AG09319 (cell line): ENCODE data around the gene LTBR.
"Not testable (repeated sequence)": the region's sequence is repeated elsewhere in the genome, so short reads cannot be mapped to it uniquely, and the experiment has no call there.

Experiments
- DNase-seq: peaks from one replicate; pipeline ENCODE4 v3.0.0-alpha.2; 2010; ENCODE audit warnings: low read depth; ENCODE audit errors: extremely low read depth
- CTCF ChIP-seq: IDR thresholded peaks from 2 replicates; pipeline ENCODE4 v1.5.1; 2011; ENCODE audit warnings: low read depth, mild to moderate bottlenecking, inconsistent platforms, low read length, moderate library complexity

LTBR gene

GRCh38 chr12:6337958-6338433 lies 46.0 kb upstream of the LTBR start:
- DNase-seq, result no peak
- no peak for TF ChIP-seq CTCF

DNA sequence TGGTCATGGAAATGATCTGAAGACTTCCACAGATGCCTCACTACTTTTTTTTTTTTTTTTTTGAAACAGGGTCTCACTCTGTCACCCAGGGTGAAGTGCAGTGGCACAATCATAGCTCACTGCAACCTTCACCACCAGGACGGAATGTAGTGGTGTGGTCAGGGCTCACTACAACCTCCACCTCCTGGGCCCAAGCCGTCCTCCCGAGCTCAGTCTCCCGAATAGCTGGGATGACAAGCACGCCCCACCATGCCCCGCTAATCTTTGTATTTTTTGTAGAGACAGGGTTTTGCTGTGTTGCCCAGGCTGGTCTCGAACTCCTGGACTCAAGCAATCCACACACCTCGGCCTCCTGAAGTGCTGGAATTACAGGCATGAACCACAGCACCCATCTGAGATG lies 45.4 kb upstream of the LTBR start:
- DNase-seq, result not testable (repeated sequence)

- no peak for DNase-seq
- TF ChIP-seq CTCF, result no peak
Measured at GRCh38 chr12:6338955-6339354, 45.0 kb upstream of the LTBR start.

DNA sequence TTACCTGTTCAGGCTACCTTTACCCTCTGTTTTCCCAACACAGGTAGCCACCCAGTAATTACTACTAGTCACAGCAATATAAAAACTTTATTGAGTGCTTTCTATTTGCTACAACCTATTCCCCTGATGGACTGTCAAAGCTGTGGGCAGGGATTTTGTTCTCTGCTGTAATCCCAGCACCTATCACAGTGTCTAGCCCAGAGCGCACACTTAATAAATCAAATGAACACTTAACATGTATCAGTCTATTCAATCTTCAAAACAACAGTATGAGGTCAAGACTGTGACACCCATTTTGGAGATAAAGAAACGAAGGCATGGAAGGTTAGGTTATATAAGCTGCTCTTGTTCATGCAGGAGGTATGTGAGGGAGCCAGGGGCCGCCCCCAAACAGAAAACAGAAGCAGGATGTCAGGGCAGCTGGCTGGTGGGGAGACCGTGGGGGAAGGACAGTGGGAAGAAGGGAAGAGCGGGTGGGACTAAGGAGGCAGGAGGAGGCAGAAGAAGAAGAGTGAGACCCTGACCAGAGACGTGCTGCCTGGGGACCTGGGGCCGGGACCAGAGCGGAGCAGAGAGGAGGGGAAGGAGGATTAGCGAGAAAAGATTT lies 43.8 kb upstream of the LTBR start:
- no peak for TF ChIP-seq CTCF
- no peak for DNase-seq

- DNase-seq, result no peak
- TF ChIP-seq CTCF, result no peak
Measured at GRCh38 chr12:6340745-6341416, 43.1 kb upstream of the LTBR start.

DNA sequence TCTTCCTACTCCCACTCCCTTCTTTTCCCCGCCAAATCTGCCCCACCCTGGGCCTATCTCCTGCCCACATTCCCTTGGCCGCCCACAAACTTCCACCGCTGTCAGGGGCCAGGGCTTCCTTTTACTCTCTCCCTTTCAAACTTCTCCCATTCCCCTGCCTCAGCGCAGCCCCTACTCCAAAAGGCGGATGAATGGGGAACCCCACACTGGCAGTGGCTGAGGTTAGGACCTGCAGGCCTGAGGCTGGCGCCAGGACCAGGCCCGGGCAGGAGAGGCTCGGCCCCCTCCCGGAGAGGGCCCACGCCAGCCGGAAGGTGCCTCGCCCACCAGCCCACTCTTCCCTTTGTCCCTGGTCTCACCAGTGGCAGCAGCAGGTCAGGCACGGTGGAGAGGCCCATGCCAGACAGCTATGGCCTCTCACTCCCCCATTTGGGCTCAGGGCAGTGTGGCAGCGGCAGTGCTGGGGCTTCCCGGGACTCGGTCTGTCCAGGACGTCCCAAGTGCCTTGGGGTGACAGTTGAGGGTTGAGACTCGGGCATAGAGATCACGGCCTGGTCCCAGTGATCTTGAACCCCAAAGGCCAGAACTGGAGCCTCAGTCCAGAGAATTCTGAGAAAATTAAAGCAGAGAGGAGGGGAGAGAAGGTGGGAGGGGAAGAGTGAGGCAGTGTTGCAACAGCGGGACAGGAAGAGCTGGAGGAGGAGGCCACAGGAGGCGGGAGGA lies 42.4 kb upstream of the LTBR start, which contains the start of gene TNFRSF1A:
TNFRSF1A (minus strand) TSS at position 660 of the 723 bp plus-strand sequence; CDS start at position 398, 262 bp downstream.
- no peak for TF ChIP-seq CTCF
- DNase-seq, result no peak

DNA sequence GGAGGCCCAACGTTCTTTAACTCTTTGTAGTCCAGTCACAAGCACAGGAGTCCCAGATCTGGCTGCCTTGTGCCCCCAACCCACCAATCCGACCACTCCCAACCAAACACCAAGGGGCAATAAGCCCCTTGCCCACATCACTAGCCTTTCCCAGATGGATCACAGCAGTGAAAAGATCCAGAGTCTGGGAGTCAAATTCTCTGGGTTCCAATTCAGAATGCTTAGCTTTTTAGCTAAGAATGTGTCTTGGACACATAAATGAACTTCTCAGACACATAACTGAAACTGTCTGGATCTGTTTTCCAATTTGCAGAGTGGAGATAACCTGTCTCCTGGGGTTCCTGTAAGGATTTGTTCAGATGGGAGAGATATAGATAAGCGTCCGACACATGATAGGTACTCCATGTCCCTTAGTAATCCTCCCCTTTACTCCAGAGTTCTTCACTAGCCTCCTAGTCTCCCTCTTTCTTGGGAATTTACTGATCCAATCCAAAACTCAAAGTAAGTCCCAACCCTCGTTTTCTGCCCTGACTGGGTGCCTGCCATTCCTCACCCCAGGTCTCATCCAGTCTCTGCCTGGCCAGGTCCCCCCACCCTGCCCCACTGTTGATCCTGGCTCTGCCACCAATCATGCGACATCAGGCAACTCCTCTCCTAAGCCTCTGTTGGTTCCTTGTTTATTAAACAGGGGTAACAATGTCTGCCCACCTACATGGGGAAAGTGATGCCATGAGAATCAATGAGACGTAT lies 41.6 kb upstream of the LTBR start:
- no peak for DNase-seq
- TF ChIP-seq CTCF, result no peak
